HS-5 (cell line): Measurements from ENCODE around the gene SCNN1B.

Experiments used
- DNase-seq: peaks from one replicate; pipeline ENCODE4 v3.0.0-alpha.2; 2012; ENCODE audit warnings: low read depth

Gene SCNN1B

GRCh38 chr16:23321206-23321875 lies 19.2 kb downstream of the SCNN1B start:
- DNase-seq = no peak

DNA sequence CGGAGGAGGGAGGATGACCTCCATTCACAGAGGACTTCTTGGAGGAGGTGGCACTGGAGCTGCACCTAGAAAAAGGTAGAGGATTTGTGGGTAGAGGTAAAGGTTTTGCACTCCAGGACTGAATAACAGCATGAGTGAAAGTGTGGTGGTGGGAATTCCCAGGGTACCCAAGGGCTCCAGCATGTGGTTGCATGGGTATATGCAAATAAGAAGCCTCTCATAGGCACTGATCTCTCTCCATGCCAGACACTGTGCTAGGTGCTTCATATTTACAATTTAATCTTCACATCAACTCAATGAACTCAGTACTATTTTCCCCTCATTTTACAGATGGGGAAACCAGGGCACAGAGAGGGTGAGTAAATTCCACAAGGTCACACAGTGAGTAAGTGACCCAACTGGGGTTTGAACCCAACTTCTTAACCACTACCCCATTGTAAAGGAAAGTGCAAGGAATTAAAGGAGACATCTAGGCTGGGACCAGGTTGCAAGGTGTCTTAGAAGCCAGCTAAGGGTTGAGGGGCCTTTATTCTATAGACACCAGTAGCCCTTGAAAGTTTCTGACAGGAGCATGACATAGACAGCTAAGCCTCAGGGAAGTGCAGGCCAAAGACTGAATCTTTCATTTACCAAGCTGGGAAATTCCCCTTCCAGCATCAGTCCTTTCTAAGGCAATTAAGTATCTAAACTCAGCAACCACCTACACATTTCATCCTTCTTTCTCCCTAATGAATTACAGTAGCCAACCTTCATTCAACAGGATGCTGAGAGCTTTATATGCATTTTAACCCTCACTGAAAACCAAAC lies 21.3 kb downstream of the SCNN1B start:
- DNase-seq = no peak

GRCh38 chr16:23324727-23325126 lies 22.6 kb downstream of the SCNN1B start:
- DNase-seq = no peak

DNA sequence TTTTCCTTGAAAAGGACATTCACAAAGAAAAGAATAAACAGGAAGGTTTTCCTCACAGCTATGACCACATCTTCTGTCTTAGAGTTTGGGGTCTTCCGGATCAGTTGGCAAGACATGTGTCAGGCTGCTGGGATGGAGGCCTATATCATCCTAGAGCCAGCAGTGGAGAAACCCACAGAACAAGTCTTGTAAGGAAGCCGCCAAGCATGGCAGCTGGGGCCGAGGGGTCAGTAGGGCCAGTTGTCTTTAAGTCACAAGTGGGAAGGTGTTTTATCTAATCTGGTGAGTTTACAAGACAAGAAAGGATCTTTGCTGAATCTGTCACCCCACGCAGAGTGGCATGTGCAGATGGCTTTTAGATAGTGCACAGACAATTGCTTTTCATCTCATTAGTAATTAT lies 25.7 kb downstream of the SCNN1B start:
- no peak for DNase-seq

DNA sequence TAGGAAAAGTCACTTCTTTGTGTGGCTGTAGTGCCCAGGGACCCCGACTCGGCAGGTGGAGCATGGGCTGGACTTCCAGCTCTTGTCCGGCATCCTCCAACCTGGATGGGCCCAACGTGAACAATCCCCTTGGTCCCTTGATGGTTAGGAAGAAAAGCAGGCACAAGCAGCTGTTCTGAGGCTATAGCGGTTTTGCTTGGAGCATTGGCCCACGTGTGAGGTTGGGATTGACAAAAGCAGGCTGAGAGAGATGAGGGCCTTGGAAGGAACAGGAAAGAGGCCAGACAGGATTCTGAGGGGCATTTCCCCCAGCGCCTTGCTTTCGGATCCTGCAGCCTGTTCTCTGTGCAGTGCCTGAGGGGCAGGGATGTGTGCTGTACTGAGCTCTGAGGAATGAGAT lies 28.1 kb downstream of the SCNN1B start:
- DNase-seq = no peak

DNA sequence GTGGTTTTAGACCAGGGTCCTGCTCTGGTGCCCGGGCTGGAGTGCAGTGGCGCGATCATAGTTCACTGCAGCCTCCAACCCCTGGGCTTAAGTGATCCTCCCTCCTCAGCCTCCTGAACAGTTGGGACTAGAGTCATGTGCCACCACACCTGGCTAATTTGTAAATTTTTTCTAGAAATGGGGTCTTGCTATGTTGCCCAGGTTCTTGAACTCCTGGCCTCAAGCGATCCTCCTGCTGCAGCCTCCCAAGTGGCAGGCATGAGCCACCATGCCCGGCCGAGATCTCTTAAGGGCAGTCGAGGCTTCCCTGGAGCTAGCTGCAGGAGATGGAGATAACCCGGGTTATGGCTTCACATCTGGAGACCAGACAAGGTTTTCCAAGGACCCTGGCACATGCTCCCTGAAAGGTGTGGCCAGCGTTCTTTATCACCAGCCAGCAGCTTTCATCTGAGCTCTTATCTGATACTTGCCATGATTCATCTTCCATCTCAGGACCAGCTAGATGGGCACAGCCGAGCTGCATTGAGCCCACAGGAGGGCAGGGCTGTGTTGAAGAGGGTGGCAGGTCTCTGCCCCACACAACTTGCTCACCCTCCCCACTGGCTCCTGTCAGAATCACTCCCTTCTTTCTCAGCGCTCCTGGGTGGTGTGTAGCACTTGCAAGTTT lies 28.6 kb downstream of the SCNN1B start:
- no peak for DNase-seq

- DNase-seq = no peak
These were observed 31.0 kb downstream of the SCNN1B start for GRCh38 chr16:23333034-23333579.

GRCh38 chr16:23333831-23334456 lies 31.8 kb downstream of the SCNN1B start:
- no peak for DNase-seq

DNA sequence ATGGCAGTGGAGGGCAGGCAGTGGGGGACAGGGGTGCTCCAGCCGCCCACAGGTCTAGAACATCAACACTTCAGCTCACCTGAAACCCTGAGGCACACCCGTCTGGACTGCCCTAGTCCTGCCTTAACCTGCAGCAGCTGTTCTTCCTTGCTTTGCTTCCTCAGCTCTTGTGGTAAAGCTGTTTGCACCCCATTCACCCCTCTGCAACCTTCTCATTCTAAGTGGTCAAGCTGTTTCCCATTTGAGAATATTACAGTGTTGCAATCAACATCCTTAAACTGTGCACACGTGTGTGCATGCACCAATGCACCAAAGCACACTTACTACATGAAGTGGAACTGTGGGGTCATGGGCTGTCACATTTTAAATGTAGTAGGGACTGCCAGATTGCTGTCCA lies 32.4 kb downstream of the SCNN1B start:
- no peak for DNase-seq

GRCh38 chr16:23334950-23335349 lies 32.8 kb downstream of the SCNN1B start:
- no peak for DNase-seq

DNA sequence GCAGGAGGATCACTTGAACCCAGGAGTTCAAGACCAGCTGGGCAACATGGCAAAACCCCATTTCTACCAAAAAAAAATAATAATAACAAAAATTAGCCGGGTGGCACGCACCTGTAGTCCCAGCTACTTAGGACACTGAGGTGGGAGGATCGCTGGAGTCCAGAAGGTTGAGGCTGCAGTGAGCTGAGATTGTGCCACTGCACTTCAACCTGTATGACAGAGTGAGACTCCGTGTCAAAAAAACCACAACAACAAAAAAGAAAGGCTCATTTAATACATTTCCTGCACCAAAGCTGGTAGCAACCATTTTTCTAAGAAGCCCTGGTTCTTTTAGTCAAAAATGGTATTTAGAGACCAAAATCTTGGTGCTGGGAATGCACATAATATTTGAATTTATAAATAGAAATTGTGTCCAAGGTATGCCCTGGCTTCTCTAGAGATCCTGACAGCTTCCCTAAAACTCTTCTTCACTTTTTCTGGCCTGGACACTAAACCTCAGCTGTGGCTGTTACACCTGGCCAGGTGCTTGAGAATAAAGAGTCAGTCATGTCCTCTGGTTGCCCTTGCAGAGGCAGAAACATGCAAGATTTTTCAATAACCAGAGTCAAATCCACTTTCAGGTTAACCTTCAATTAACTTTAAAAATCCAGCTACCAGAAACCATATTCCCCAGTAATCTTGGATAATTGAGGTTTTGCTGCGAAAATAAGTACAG lies 35.9 kb downstream of the SCNN1B start:
- DNase-seq = no peak

GRCh38 chr16:23339787-23340186 lies 37.7 kb downstream of the SCNN1B start:
- no peak for DNase-seq

GRCh38 chr16:23342083-23342640 lies 40.1 kb downstream of the SCNN1B start:
- DNase-seq = no peak

DNA sequence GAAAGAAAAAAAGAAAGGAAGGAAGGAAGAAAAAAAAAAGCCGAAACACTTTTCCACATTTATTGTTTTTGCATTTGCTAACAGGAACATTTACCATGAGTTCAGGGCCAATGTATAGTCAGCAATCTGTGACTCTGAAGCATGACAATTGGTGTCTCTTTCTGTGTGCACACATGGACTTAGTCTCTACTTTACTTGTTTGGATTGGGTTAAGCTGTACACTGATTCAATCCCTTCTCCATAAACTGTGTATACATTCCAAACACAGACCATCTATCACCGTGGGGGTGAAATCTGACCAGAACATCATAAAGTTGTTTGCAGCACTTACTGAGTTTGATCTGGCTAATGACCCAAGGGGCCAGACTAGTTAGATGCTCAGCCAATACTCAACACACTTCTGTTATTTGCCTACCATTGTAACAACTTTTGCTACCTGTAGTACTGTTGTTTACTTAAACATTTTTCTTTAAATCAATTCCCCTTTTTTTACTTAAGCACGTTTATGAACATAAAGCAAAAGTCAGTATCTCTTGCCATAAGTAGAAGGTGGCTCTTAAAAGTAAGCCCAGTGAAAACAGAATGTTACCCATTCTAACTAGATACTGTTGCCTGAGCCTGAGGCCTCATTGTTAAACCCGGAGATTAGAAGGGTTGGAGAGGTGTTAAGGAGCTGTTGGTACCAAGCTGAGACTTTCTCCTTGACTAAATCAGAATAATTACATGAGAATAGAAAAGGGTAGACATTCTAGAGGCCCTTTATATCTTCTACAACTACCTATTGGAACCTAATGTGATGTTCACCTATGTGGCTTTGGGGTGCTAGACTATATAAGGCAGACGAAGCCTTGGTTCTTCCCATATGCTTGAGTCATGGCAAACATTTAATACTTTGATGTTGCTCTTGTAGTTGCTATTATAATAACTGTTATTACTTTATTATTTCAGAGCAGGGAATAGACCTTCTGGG lies 41.8 kb downstream of the SCNN1B start:
- DNase-seq = no peak

- DNase-seq = no peak
These were observed 43.1 kb downstream of the SCNN1B start for GRCh38 chr16:23345237-23345636.

DNA sequence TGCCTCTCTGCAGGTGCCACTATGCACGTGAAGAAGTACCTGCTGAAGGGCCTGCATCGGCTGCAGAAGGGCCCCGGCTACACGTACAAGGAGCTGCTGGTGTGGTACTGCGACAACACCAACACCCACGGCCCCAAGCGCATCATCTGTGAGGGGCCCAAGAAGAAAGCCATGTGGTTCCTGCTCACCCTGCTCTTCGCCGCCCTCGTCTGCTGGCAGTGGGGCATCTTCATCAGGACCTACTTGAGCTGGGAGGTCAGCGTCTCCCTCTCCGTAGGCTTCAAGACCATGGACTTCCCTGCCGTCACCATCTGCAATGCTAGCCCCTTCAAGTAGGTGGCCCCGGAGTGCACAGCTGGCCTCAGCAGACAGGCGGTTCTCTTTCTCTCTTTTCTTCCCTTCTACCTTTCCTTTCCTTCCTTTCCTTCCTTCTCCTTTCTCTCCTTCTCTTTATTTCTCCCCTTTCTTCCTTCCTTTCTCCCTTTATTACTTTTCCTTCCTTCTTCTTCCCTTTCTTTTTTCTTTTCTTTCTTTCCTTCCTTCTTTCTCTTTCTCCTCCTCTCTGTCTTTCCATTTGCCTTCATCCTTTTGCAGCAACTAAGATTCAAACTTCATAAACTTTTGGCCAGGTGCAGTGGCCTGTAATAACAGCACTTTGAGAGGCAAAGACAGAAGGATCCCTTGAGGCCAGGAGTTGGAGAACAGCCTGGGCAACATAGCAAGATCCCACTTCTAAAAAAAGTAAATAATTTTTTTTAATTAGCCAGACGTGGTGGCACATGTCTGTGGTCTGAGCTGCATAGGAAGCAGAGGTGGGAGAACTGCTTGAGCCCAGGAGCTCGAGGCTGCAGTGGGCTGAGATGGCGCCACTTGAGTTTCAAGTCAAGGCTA lies 46.7 kb downstream of the SCNN1B start:
- DNase-seq = no peak

- DNase-seq = no peak
These were observed 49.3 kb downstream of the SCNN1B start for GRCh38 chr16:23351360-23351759.

DNA sequence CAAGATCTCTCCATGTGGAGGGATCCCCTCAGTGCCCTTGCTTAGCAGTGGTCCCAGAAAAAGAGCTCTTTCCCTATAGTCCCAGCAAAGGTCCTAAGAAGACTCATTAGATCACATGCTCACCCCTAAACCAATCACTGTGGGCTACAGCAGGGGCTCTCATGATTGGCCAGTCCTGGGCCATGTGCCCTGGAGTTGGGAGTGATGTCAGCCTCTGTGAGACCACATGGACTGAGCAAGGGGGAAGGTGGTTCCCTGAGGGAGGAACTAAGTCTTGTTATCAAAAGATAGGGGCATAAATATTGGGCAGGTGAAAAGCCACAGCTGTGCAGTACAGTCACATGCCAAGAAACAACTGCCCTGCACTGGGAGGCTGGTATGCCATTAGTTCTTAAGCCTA lies 51.3 kb downstream of the SCNN1B start:
- no peak for DNase-seq

GRCh38 chr16:23354246-23354645 lies 52.1 kb downstream of the SCNN1B start:
- no peak for DNase-seq
